Spinal cord (tissue), 10 donors: ENCODE measurements around the gene TLCD3A. TPM values are rescaled to one million over a fixed set of nuclear protein-coding genes. Genes with fewer than 3 reads are reported as not detected.
"Not testable (repeated sequence)": the region's sequence is repeated elsewhere in the genome, so short reads cannot be mapped to it uniquely, and the experiment has no call there.

ENCODE experiments used
- DNase-seq, 6 donors: peaks; one replicate each; pipeline versions ENCODE4 v3.0.0 to v3.0.0-alpha.2; 2013 to 2015; ENCODE audit warnings: low spot score in 6 of 6, low read depth in 4 of 6
- H3K27ac ChIP-seq: one replicate; pipeline ENCODE4 v1.5.1; 2013; ENCODE audit warnings: low read depth, low read length, control low read depth
- H3K27me3 ChIP-seq: one replicate; pipeline ENCODE4 v1.6.1; 2013; ENCODE audit warnings: low read length; ENCODE audit not compliant: control insufficient read depth, insufficient read depth
- H3K36me3 ChIP-seq: one replicate; pipeline ENCODE4 v1.6.1; 2013; ENCODE audit warnings: low read length; ENCODE audit not compliant: control insufficient read depth, insufficient read depth
- H3K4me1 ChIP-seq: one replicate; pipeline ENCODE4 v1.6.1; 2013; ENCODE audit warnings: low read length; ENCODE audit not compliant: control insufficient read depth, insufficient read depth
- H3K4me3 ChIP-seq: one replicate; pipeline ENCODE4 v1.5.1; 2013; ENCODE audit warnings: low read depth, low read length, control low read depth
- H3K9me3 ChIP-seq: one replicate; pipeline ENCODE4 v1.6.1; 2013; ENCODE audit warnings: low read length; ENCODE audit not compliant: control insufficient read depth, insufficient read depth
- WGBS: methylation state at CpG from one replicate; pipeline ENCODE4 v1.1.5; 2013; ENCODE audit warnings: missing lambda C conversion rate; ENCODE audit not compliant: insufficient coverage; 5-methylcytosine and 5-hydroxymethylcytosine counted together
- polyA plus RNA-seq, 2 donors: library from polyadenylated mRNA; unstranded; fragments of 120-200 nt; gene quantifications; one replicate each; pipeline ENCODE4 v1.2.1, GENCODE V29; 2013; ENCODE audit not compliant: insufficient read length in 2 of 2
- total RNA-seq, 2 donors: library from RNA; depleted of rRNA in 1 of 2; stranded (reverse); fragments of 120-200 nt in 1 of 2; fragments of >200 nt in 1 of 2; gene quantifications; one replicate each; pipeline versions ENCODE4 v1.2.3 to v1.2.4, GENCODE V29; 2013 to 2014
- donor health status: healthy.

Gene TLCD3A
- total and polyA plus RNA-seq, 4 donors = 11.3 to 27.6 (median 21.2) TPM

- H3K27me3 ChIP-seq = no peaks in the 10 kb centered on the region
- peaks cover 20% of the 10 kb centered on the region for H3K4me1 ChIP-seq
- DNase-seq = peak; percentile 87 to 98 (median 94)
- under 1% methylated on average over 87 of the region's 87 CpGs for WGBS
- H3K27ac ChIP-seq = peak within 1 kb of the TSS; percentile 75
- peaks cover 22% of the 10 kb centered on the region for H3K36me3 ChIP-seq
- H3K4me3 ChIP-seq = peak within 1 kb of the TSS; percentile 97
- no peaks in the 10 kb centered on the region for H3K9me3 ChIP-seq
Observed at GRCh38 chr17:781805-782731, 49.7 kb downstream of the TLCD3A start, which contains the start of the genes GLOD4 and MRM3. Gene GLOD4 (minus strand): TSS chr17:782280. CDS start chr17:782255, 25 bp downstream. Gene MRM3 (plus strand): TSS chr17:782353. CDS start chr17:782379, 26 bp downstream.

DNA sequence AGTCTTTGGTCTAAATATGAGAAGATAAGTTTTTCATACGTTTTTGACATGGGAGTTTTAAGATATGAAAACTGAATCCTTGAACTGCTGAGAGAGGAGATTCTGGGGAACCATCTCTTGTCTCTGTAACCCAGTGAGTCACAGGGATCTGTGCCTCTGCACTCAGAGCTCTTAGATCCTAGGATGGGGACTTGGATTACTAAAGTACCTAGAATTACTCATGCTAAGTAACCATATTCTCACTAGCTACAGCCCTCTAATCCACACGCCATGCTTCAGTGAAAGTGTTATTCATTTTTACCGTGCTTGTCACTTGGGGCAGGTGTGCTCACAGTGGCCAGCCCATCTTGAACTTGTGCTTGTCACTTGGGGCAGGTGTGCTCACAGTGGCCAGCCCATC, 51.7 kb downstream of the TLCD3A start:
- WGBS = 84% methylated on average over 3 of the region's 3 CpGs
- peaks cover 25% of the 10 kb centered on the region for H3K36me3 ChIP-seq
- H3K27me3 ChIP-seq = no peaks in the 10 kb centered on the region
- no peak overlapping the region for H3K27ac ChIP-seq
- H3K9me3 ChIP-seq = no peaks in the 10 kb centered on the region
- no peak for DNase-seq
- H3K4me3 ChIP-seq = no peak overlapping the region
- peaks cover 20% of the 10 kb centered on the region for H3K4me1 ChIP-seq

DNA sequence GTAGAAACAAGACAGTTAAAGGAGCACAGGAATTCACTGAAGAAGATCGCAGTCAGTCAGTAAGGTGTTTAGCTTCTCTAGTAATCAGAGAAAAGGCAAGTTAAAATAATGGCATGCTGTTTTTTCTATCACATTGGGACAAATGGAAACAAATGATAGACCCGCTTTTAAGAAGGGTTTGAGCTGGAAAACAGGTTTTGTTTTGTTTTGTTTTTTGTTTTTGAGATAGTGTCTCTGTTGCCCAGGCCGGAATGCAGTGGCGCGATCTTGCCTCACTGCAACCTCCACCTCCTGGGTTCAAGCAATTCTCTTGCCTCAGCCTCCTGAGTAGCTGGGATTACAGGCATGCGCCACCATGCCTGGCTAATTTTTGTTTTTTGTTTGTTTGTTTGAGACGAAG, 53.5 kb downstream of the TLCD3A start:
- Histone ChIP-seq H3K36me3 (peaks cover 33% of the 10 kb centered on the region), H3K4me1 (peaks cover 18% of the 10 kb centered on the region)
- not testable (repeated sequence) for H3K4me3 ChIP-seq, H3K9me3 ChIP-seq, DNase-seq, H3K27me3 ChIP-seq, H3K27ac ChIP-seq
- 100% methylated on average over 2 of the region's 7 CpGs for WGBS

DNA sequence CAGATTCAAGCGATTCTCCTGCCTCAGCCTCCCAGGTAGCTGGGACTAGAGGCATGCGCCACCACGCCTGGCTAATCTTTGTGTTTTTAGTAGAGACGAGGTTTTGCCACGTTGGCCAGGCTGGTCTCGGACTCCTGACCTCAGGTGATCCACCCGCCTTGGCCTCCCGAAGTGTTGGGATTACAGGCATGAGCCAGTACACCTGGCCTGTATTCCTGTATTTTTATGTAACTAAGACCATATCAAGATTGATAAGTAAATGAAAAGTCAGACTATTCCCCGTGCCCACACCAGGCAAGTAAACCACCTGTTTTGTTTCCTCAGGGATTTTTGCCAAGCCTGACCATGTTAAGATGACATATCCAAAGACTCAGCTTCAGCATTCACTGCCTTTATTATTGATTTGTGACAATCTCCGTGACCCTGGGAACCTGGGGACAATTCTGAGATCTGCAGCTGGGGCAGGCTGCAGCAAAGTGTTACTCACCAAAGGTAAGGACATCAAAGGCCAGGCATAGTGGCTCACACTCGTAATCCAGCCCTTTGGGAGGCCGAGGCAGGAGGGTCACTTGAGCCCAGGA, 55.3 kb downstream of the TLCD3A start:
- no peaks in the 10 kb centered on the region for H3K27me3 ChIP-seq
- no peaks in the 10 kb centered on the region for H3K9me3 ChIP-seq
- peaks cover 11% of the 10 kb centered on the region for H3K4me1 ChIP-seq
- no peak for DNase-seq
- no peak overlapping the region for H3K27ac ChIP-seq
- H3K4me3 ChIP-seq = no peak overlapping the region
- H3K36me3 ChIP-seq = peaks cover 46% of the 10 kb centered on the region
- WGBS = 100% methylated on average over 4 of the region's 12 CpGs

- Histone ChIP-seq H3K4me3 (no peak overlapping the region), H3K27ac (no peak overlapping the region), H3K4me1 (peaks cover 6% of the 10 kb centered on the region), H3K27me3 (no peaks in the 10 kb centered on the region), H3K36me3 (peaks cover 55% of the 10 kb centered on the region), H3K9me3 (no peaks in the 10 kb centered on the region)
- 84% methylated on average over 3 of the region's 4 CpGs for WGBS
- DNase-seq = no peak
Observed at GRCh38 chr17:788551-788950, 56.2 kb downstream of the TLCD3A start.

DNA sequence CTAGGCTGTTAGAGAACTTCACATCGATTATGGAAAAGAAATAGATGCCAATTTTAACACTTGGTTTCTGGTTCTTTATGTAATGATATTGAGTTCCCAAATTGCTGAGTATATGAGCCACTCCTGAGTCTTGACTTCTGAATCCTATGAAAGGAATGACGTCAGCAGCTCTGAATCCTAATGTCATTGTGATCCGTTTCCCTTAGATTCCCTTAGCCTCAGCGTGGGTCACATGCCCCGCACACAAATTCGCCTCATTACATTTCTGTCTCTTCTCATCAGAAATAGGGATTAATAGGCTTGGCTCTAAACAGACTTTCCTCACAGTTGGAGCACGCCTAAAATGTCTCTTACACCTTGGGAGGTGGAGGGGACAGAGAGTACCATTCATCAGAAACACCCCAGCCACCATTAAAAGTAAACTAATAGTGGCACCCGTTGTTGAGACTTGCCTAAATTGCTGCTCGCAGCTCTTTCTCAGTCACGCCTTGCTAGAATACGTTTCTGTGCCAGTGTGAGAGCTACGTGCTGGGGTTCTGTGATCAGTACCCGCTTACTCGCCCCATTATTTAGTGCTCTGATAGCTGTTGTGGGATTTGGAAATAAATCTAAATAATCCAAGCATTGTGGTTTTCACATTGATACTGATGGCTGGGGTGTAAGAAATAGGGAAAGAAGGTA, 56.9 kb downstream of the TLCD3A start:
- DNase-seq = no peak
- Histone ChIP-seq H3K4me3 (no peak overlapping the region), H3K36me3 (peaks cover 60% of the 10 kb centered on the region), H3K9me3 (no peaks in the 10 kb centered on the region), H3K27me3 (no peaks in the 10 kb centered on the region), H3K4me1 (peaks cover 11% of the 10 kb centered on the region), H3K27ac (no peak overlapping the region)
- 83% methylated on average over 2 of the region's 14 CpGs for WGBS

DNA sequence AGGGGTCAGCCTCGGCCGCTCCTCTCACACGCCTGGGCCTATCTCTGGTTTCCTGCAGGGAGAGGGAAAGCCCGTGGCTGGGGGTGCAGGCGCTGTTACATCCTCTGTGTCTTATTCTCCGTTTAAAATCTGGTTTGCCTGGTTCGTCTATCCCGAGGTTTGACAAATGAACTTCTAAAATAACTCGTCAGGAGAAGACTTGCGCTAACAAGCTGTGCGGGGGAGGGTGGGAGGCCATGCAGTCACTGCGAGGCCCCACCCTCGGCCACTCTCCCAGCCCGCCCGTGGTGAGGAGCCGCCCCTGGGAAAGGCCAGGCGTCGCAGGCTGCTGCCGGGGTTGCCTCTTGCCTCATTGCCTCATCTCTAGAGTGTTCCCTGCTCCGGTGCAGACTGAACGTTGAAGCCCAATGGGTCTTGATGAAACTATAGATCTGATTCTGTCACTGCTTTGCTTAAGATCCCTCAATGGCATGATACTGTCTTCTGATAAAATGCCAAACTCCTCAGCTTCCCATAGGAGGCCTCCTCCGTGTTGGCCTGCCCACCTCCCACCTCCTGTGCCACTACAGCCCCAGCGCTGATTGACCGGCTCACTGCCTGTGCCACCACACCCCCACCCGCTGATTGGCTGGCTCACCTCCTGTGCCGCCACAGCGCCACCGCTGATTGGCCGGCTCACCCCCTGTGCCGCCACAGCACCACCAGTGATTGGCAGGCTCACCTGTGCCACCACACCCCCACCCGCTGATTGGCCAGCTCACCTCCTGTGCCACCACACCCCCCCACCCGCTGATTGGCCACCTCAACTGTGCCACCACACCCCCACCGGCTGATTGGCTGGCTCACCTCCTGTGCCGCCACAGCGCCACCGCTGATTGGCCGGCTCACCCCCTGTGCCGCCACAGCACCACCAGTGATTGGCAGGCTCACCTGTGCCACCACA, 57.8 kb downstream of the TLCD3A start:
- peak in 2 of 6 donors; percentile 56 to 92 for DNase-seq
- WGBS = 46% methylated on average over 29 of the region's 38 CpGs
- not testable (repeated sequence) for H3K27ac ChIP-seq, H3K9me3 ChIP-seq, H3K27me3 ChIP-seq, H3K4me3 ChIP-seq
- Histone ChIP-seq H3K36me3 (peaks cover 60% of the 10 kb centered on the region), H3K4me1 (peaks cover 18% of the 10 kb centered on the region)

DNA sequence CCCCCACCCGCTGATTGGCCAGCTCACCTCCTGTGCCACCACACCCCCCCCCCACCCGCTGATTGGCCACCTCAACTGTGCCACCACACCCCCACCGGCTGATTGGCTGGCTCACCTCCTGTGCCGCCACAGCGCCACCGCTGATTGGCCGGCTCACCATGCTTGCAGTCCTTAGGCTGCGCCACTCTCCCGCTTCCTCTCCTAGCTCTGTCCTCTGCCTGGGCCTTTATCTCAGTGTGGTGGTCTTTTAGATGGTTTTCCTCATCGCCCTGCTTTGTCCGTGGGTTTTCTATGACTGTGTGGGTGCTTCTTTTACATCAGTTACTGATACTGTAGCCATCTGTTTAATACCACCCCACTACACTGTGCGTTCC, 58.5 kb downstream of the TLCD3A start:
- H3K4me3 ChIP-seq = peak overlapping the region; percentile 16
- peaks cover 66% of the 10 kb centered on the region for H3K36me3 ChIP-seq
- not testable (repeated sequence) for H3K9me3 ChIP-seq, H3K27me3 ChIP-seq, H3K27ac ChIP-seq
- DNase-seq = peak in 1 of 6 donors; percentile 86
- H3K4me1 ChIP-seq = peaks cover 24% of the 10 kb centered on the region
- WGBS = no CpG with 5 or more reads among the region's 12 CpGs

DNA sequence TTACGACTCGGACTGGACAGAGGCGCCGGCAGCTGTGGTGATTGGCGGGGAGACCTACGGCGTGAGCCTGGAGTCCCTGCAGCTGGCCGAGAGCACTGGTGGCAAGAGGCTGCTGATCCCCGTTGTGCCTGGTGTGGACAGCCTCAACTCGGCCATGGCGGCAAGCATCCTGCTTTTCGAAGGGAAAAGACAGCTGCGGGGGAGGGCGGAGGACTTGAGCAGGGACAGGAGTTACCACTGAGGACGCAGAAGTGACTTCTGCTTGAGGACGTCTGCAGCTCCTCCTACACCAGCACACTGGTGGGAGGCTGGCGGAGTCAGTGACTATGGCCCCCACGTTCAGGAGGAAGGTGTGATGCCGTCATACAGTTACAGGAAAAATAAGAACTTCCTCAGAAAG, 59.4 kb downstream of the TLCD3A start:
- Histone ChIP-seq H3K4me3 (no peak overlapping the region), H3K4me1 (peaks cover 24% of the 10 kb centered on the region), H3K9me3 (no peaks in the 10 kb centered on the region), H3K27ac (no peak overlapping the region), H3K36me3 (peaks cover 71% of the 10 kb centered on the region), H3K27me3 (no peaks in the 10 kb centered on the region)
- DNase-seq = no peak
- WGBS = 92% methylated on average over 14 of the region's 19 CpGs
